GM19395 (cell line): ENCODE measurements around the gene TAS1R1.
"Not testable (repeated sequence)": the region's sequence is repeated elsewhere in the genome, so short reads cannot be mapped to it uniquely, and the experiment has no call there.

ENCODE experiments used
- ATAC-seq: cut with Tn5 transposase; IDR thresholded peaks from one replicate; pipeline ENCODE4 v1.9.1; 2021; ENCODE audit warnings: mild to moderate bottlenecking, moderate library complexity; ENCODE audit not compliant: unreplicated experiment

TAS1R1 gene

DNA sequence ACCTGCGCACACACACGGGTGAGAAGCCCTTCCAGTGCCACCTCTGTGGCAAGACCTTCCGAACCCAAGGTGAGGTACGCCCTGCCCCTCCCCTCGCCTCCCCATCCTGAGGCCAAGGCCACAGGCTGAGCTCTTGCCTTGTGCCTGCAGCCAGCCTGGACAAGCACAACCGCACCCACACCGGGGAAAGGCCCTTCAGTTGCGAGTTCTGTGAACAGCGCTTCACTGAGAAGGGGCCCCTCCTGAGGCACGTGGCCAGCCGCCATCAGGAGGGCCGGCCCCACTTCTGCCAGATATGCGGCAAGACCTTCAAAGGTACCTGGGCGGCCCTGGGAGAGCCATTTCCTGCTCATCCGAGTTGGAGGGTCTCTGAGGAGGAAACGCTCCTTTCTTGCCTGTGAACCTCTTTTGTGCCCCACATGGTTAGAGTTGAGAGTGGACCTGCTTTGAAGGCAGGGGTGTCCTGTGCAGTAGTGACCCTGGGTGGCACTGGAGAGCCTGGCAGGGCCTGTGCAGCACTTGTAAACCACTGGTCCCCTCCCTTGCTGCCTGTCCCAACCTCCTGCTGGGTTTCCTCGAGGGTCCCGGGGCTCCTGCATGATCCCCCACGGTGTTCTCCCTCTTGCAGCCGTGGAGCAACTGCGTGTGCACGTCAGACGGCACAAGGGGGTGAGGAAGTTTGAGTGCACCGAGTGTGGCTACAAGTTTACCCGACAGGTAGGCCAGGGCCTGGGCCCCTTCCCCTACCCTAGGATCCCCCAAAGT, 33.2 kb downstream of the TAS1R1 start:
- no peak for ATAC-seq

DNA sequence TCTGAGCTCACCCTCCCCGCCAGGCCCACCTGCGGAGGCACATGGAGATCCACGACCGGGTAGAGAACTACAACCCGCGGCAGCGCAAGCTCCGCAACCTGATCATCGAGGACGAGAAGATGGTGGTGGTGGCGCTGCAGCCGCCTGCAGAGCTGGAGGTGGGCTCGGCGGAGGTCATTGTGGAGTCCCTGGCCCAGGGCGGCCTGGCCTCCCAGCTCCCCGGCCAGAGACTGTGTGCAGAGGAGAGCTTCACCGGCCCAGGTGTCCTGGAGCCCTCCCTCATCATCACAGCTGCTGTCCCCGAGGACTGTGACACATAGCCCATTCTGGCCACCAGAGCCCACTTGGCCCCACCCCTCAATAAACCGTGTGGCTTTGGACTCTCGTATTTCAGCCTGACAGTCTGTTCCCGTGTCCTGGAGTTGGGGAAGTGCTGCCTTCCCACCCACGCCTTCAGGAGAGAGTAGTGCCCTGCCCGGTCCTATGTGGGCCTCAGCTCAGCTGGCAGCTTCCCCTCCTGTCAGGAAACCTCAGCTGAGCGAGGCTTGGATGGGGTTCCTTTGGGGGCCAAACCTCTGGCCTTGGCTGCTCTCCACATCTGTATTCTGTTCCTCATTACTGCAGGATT, 33.9 kb downstream of the TAS1R1 start:
- ATAC-seq: no peak

- no peak for ATAC-seq
These were observed 34.9 kb downstream of the TAS1R1 start for GRCh38 chr1:6590046-6590445.

GRCh38 chr1:6591222-6591621, 36.1 kb downstream of the TAS1R1 start:
- ATAC-seq: no peak

GRCh38 chr1:6591644-6592043, 36.5 kb downstream of the TAS1R1 start:
- no peak for ATAC-seq

DNA sequence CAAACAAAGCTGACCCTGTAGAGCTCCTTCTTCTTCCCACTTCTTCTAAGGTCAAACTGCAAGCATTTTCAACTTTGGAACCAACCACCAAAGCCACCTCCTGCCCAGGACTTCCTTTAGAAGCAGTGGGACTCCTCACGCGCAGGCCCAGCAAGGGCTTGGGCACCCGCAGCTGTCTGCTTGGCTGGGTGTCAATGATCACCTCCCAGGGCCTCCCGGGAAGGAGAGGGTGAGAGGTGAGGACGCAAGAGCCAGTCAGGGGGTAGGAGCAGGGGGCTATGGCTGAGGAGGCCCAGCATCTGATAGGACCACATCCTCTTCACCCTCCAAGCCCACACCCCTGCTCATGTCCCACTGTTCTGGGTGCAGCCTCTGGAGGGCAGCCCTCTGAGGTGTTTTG, 37.3 kb downstream of the TAS1R1 start:
- ATAC-seq: no peak

DNA sequence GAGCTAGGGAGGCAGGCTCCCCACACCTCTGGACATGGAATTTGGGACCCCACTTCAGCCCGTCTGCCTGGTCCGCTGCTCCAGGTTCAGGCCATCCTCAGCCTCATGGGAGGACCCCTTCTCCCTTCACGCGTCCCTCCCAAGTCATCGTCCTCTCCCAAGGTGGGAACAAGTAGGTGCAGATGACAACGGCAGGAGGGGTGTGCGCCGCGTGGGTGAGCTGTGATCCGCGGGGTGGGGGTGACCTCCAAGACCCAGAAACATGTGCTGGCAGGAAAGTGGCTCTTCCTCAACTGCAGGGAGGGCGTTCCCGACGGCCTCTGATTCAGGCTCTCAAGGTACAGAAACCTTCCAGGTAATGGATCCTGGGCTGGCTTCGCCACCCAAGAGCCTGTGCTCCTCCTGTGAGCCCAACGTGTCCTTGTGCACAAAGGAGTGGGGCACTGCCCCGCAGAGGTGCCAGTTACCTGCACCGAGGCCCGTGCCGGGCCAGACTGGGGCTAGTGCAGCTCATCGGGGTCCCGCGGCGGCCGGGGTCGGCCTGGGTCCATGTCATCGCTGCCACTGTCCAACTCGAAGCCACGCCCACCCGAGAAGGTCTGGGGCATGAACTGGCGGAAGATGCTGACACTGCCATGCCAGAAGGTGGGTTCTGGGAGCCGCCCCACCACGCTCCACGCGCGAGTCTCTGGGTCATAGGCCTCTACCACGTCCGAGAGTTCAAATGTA, 37.9 kb downstream of the TAS1R1 start:
- ATAC-seq: no peak

DNA sequence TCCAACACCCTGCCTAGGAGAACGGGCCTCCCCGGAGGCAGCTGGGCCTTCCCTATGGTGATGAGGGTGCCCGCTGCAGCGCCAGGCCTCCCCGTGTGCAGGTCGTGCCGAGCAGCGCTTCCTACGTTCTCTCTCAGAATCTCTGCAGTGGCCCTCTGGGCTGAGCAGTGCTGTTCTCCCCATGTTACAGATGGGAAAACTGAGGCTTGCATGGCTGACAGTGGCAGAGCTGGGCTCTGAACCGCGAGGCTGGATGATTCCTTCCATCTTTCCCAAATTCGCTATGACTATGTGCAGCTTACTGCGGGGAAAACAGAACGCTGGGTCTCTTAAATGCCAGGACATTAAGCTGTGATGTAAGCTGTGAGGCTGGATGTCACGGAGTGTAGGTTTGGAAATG, 38.7 kb downstream of the TAS1R1 start:
- no peak for ATAC-seq

DNA sequence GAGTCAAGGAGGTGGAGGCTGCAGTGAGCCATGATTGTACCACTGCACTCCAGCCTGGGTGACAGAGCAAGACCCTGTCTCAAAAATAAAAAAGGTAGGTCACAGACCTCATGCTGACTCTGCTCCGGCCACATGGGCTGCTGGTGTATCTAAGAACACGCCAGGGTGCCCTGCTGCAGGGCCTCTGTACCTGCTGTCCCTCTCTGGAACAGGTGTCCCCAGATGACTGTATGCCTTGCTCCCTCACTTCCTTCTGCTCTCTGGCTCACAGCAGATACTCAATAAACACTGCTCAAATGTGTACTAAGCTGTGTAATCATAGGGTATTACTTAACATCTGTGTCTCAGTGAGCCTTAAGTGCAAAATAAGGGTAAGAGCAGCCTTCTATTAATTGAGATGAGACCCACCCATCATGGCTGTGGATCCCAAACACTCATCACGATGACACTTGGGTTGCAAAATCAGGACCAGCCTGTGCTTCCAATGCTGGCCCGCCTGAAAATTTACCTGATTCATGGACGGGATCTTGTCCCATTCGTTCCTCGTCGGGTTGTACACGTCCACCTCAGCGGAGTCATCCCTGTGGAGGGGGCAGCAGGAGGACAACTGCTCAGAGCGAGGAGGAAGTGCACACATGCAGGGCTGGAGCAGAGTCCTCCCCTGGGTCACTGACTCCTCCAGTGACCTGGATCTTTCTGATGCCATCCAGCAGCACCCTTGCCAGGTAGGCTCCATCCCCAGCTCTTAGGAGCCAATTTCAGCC, 40.1 kb downstream of the TAS1R1 start:
- no peak for ATAC-seq

GRCh38 chr1:6596351-6596750, 41.2 kb downstream of the TAS1R1 start:
- ATAC-seq: no peak

DNA sequence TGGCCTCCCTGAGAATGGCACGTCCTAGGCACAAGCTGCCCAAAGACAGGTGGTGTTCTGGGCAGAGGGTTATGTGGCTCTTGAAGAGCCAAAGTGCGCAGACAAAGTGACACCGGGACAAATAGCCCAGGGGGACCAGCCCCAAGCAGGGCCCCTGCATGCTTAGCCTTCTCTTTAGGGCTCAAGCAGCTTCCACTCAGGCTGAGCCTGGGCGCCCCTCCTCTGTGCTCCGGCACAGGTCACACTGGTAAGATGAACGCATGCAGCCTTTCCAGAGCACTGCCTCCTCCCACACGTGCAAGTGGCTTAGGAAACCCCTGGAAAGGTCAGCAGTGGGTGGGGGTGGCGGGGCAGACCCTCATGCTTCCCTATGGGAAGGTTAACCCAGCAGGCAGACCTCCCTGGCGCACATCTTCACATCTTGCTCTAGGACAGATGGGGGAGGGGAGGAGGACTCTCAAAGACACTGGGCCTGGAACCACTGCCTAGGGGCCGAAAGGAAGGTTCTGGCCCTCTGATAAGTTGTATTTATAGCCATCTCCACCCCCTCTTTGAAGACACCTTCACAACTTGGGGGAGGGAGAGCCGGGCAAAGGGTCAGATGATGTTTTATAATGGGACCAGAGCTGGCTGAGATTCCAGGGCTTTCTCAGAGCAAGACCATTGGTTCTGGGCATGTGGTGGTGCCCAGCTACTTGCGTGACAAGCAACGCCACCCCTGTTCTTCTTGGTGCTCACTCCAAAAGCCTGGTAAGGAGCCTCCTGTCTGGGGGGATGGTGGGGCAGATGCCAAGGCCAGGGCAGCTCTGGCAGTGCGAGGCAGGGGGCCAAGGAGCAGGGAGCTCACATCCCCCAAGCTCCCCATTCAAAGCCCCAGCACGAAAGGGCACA, 42.0 kb downstream of the TAS1R1 start:
- no peak for ATAC-seq

DNA sequence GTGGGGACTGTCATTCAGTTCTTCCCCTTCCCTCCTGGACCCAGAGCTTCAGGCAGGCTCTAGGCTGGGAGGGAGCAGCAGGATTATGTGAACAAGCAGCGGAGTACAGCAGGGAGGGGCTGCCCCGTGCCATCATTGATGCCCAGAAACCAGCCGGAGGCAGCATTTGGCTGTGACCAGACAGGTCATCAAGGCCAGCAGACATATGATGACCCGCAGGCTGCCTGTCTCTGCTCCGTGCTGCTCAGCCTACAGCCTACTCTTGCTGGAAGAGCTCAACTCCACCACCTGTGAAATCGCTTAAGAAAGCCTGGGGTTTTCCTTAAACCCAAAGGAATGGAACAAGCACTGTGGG, 42.6 kb downstream of the TAS1R1 start:
- no peak for ATAC-seq

DNA sequence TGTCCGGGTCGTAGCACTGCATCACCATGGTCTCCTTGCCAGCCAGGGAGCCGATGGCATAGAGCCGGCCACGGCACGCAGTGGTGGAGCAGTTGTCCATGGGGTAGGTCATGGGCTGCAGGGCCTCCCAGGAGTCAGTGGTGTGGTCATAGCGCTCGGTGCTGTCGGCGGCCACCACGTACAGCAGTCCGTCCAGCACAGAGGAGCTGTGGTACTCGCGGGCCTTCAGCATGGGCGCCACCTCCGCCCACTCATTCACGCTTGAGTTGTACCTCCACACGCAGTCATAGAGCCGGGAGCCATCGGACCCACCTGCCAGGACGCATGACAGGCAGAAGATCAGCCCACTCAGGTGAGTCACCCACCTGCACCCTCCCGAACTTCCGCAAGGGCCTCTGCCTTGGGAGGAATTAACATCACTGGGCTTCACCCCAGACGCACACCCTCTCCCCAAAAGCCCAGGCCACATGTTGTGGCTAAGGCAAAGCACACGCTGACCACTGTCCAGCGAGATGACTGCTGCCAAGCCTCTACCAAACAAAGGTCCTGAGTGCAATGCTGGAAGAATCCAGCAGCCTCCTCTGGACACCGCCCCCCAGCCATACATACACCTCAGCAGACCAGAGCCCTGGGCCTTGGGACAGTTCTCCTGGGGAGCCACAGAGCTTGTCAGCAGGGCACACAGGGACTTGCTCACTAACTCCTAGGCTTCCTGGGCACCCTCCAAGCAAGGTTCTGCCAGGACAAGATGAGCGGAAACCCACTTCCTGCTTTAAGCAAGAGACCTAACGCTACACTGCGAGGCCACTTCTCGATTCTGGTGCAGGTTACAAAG, 44.3 kb downstream of the TAS1R1 start:
- ATAC-seq: no peak

- not testable (repeated sequence) for ATAC-seq
These were observed 44.9 kb downstream of the TAS1R1 start for GRCh38 chr1:6599991-6600390.

GRCh38 chr1:6600410-6601048, 45.4 kb downstream of the TAS1R1 start:
- ATAC-seq: peak; percentile 1

GRCh38 chr1:6601049-6601922, 46.2 kb downstream of the TAS1R1 start:
- ATAC-seq: peak; percentile 37

GRCh38 chr1:6601923-6602668, 47.0 kb downstream of the TAS1R1 start:
- peak; percentile 34 for ATAC-seq
